SK-N-SH (cell line): ENCODE data around the gene PDE2A. TPM values are rescaled to one million over a fixed set of nuclear protein-coding genes. Genes with fewer than 3 reads are reported as not detected.

Source experiments
- CTCF ChIA-PET: fragments of 300-600, 350-600 bp; formaldehyde crosslinking; extraction: SDS; loops from one replicate; lab custom pipeline; 2021; lab: Yijun Ruan, JAX
- POLR2A ChIA-PET: fragments of 350-600 bp; sonication (Branson Sonifier 250); formaldehyde crosslinking; extraction: SDS; loops from one replicate; lab custom pipeline; 2020; ENCODE audit warnings: antibody characterized with exemption, inconsistent platforms; lab: Yijun Ruan, JAX
- DNase-seq: peaks from one replicate; pipeline ENCODE4 v3.0.0; 2012
- H2AFZ ChIP-seq: fragments of 200-600 bp; sonication (generic); 2 replicates; pipeline ENCODE4 v1.8.1; 2016; ENCODE audit warnings: antibody characterized with exemption, mild to moderate bottlenecking, low read depth
- H3F3A ChIP-seq: fragments of 200-600 bp; sonication (generic); replicated peaks from 2 replicates; pipeline ENCODE3; 2016; ENCODE audit warnings: antibody characterized with exemption, mild to moderate bottlenecking; ENCODE audit not compliant: insufficient read depth
- H3K27ac ChIP-seq, 2 experiments: fragments of 200-500 bp in 1 of 2; fragments of 200-600 bp in 1 of 2; sonication (Bioruptor generic) in 1 of 2; sonication (generic), shearing (Covaris generic) in 1 of 2; 2 replicates each; pipeline versions ENCODE4 v1.5.1 to v1.6.1; 2014 to 2016; ENCODE audit warnings: low read depth in 2 of 2, inconsistent platforms in 1 of 2, low read length in 1 of 2, mild to moderate bottlenecking in 1 of 2, mixed read lengths in 1 of 2
- H3K27me3 ChIP-seq: fragments of 200-600 bp; sonication (generic), shearing (Covaris generic); 2 replicates; pipeline ENCODE4 v1.6.1; 2016; ENCODE audit warnings: mixed run types; ENCODE audit not compliant: insufficient read depth
- H3K36me3 ChIP-seq, 2 experiments: fragments of 200-500 bp in 1 of 2; fragments of 200-600 bp in 1 of 2; sonication (Bioruptor generic) in 1 of 2; sonication (generic) in 1 of 2; replicated peaks in 1 of 2; 2 replicates each; pipeline versions ENCODE3 to v1.5.1; 2014 to 2016; ENCODE audit warnings: low read length in 1 of 2, mild to moderate bottlenecking in 1 of 2; ENCODE audit not compliant: insufficient read depth in 2 of 2, control insufficient read depth in 1 of 2
- H3K4me1 ChIP-seq, 2 experiments: fragments of 200-500 bp in 1 of 2; fragments of 200-600 bp in 1 of 2; sonication (Bioruptor generic) in 1 of 2; sonication (generic), shearing (Covaris generic) in 1 of 2; 2 replicates each; pipeline versions ENCODE4 v1.5.1 to v1.6.1; 2014 to 2016; ENCODE audit warnings: low read depth in 1 of 2, low read length in 1 of 2, mixed run types in 1 of 2; ENCODE audit not compliant: insufficient read depth in 2 of 2, control insufficient read depth in 1 of 2
- H3K4me2 ChIP-seq: fragments of 200-600 bp; sonication (generic), shearing (Covaris generic); 2 replicates; pipeline ENCODE4 v1.6.1; 2017; ENCODE audit warnings: mixed run types
- H3K4me3 ChIP-seq, 2 experiments: fragments of 200-500 bp in 1 of 2; fragments of 200-600 bp in 1 of 2; sonication (Bioruptor generic) in 1 of 2; sonication (generic), shearing (Covaris generic) in 1 of 2; 2 replicates each; pipeline versions ENCODE4 v1.5.1 to v1.8.1; 2014 to 2016; ENCODE audit warnings: low read depth in 2 of 2, inconsistent platforms in 1 of 2, low read length in 1 of 2, mild to moderate bottlenecking in 1 of 2, mixed read lengths in 1 of 2, moderate library complexity in 1 of 2
- H3K79me2 ChIP-seq: fragments of 200-600 bp; sonication (generic); 2 replicates; pipeline ENCODE4 v1.8.1; 2017; ENCODE audit warnings: mild to moderate bottlenecking; ENCODE audit not compliant: insufficient read depth
- H3K9ac ChIP-seq: fragments of 200-600 bp; sonication (generic); 2 replicates; pipeline ENCODE4 v1.6.1; 2017; ENCODE audit warnings: mixed run types
- H3K9me2 ChIP-seq: fragments of 200-600 bp; sonication (generic); 2 replicates; pipeline ENCODE4 v1.6.1; 2017; ENCODE audit warnings: mixed run types
- H3K9me3 ChIP-seq: fragments of 200-600 bp; sonication (generic); 2 replicates; pipeline ENCODE4 v1.6.1; 2017; ENCODE audit warnings: mixed run types, mild to moderate bottlenecking, moderate library complexity
- H4K20me1 ChIP-seq: fragments of 200-600 bp; sonication (generic); 2 replicates; pipeline ENCODE4 v1.6.1; 2017; ENCODE audit warnings: mild to moderate bottlenecking, mixed run types; ENCODE audit not compliant: insufficient read depth
- ELF1 ChIP-seq: IDR thresholded peaks from 2 replicates; pipeline ENCODE4 v1.4.0; 2012
- FOSL2 ChIP-seq: IDR thresholded peaks from 2 replicates; pipeline ENCODE4 v1.4.0; 2012; ENCODE audit warnings: low read depth, mild to moderate bottlenecking, moderate library complexity, borderline replicate concordance
- GATA2 ChIP-seq: sonication (generic); formaldehyde crosslinking; IDR thresholded peaks from 2 replicates; pipeline ENCODE4 v1.5.0; 2020; ENCODE audit warnings: mild to moderate bottlenecking, missing genetic modification reagents
- JUND ChIP-seq: IDR thresholded peaks from 2 replicates; pipeline ENCODE4 v1.4.0; 2012
- MAX ChIP-seq: IDR thresholded peaks from 2 replicates; pipeline ENCODE4 v1.4.0; 2012; ENCODE audit warnings: low read depth
- MXI1 ChIP-seq: IDR thresholded peaks from 2 replicates; pipeline ENCODE4 v1.6.1; 2012; ENCODE audit warnings: mild to moderate bottlenecking, low read depth, low read length, improper control_type of control experiment
- NFIC ChIP-seq: IDR thresholded peaks from 2 replicates; pipeline ENCODE4 v1.4.0; 2012; ENCODE audit warnings: borderline replicate concordance
- NRF1 ChIP-seq: IDR thresholded peaks from 2 replicates; pipeline ENCODE4 v1.6.1; 2012; ENCODE audit warnings: low read depth, mild to moderate bottlenecking, low read length
- RAD21 ChIP-seq: IDR thresholded peaks from 2 replicates; pipeline ENCODE4 v1.6.1; 2012; ENCODE audit warnings: mild to moderate bottlenecking, low read length
- SIN3A ChIP-seq: IDR thresholded peaks from 2 replicates; pipeline ENCODE4 v1.6.1; 2012; ENCODE audit warnings: low read depth, mild to moderate bottlenecking, low read length, moderate library complexity, borderline replicate concordance
- SMC3 ChIP-seq: IDR thresholded peaks from 2 replicates; pipeline ENCODE4 v1.6.1; 2012; ENCODE audit warnings: low read depth, low read length, improper control_type of control experiment
- TAF1 ChIP-seq: IDR thresholded peaks from 2 replicates; pipeline ENCODE4 v1.6.1; 2012; ENCODE audit warnings: low read depth, mild to moderate bottlenecking, low read length, moderate library complexity, borderline replicate concordance
- TCF12 ChIP-seq: IDR thresholded peaks from 2 replicates; pipeline ENCODE4 v1.4.0; 2012
- TEAD4 ChIP-seq: IDR thresholded peaks from 2 replicates; pipeline ENCODE4 v1.4.0; 2012; ENCODE audit warnings: mild to moderate bottlenecking, borderline replicate concordance; ENCODE audit not compliant: insufficient read depth
- YY1 ChIP-seq: IDR thresholded peaks from 2 replicates; pipeline ENCODE4 v1.4.0; 2012; ENCODE audit warnings: low read depth, mild to moderate bottlenecking
- WGBS: methylation state at CpG from one replicate; pipeline ENCODE4 v1.1.6; 2017; ENCODE audit warnings: low lambda C conversion rate; 5-methylcytosine and 5-hydroxymethylcytosine counted together
- polyA plus RNA-seq, 3 experiments: library from polyadenylated mRNA; depleted of rRNA; stranded (reverse); fragments of >200 nt; gene quantifications; 2 replicates each; pipeline ENCODE4 v1.2.3, GENCODE V29; 2012
- TF ChIP-seq, protein P1 (sequence below): IDR thresholded peaks from 2 replicates; pipeline ENCODE4; 2012
- TF ChIP-seq, protein P2 (sequence below): IDR thresholded peaks from 2 replicates; pipeline ENCODE4 v1.4.0; 2012; ENCODE audit warnings: low read depth, borderline replicate concordance

Gene PDE2A
- polyA plus RNA-seq, 1 of the 3 experiments (the other 2 are of a cell fraction): 0.43 TPM

GRCh38 chr11:72648384-72649136 is 25.7 kb downstream of the PDE2A start (continued):
- TF ChIP-seq YY1 (no peak), NFIC (no peak), TEAD4 (no peak), SMC3 (no peak), ELF1 (no peak), TCF12 (no peak), GATA2 (no peak), MXI1 (no peak)
- TF ChIP-seq, protein P1, sequence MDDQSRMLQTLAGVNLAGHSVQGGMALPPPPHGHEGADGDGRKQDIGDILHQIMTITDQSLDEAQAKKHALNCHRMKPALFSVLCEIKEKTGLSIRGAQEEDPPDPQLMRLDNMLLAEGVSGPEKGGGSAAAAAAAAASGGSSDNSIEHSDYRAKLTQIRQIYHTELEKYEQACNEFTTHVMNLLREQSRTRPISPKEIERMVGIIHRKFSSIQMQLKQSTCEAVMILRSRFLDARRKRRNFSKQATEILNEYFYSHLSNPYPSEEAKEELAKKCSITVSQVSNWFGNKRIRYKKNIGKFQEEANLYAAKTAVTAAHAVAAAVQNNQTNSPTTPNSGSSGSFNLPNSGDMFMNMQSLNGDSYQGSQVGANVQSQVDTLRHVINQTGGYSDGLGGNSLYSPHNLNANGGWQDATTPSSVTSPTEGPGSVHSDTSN: no peak

- H3K9me3 ChIP-seq: no peaks in the 10 kb centered on the region
- no peaks in the 10 kb centered on the region for H3K79me2 ChIP-seq
- 66% methylated on average over 4 of the region's 4 CpGs for WGBS
- H3K27me3 ChIP-seq: no peaks in the 10 kb centered on the region
- H3K36me3 ChIP-seq: no peaks in the 10 kb centered on the region
- H3K9ac ChIP-seq: no peak overlapping the region
- TF ChIP-seq TCF12 (no peak), RAD21 (no peak), TAF1 (no peak), JUND (no peak), FOSL2 (no peak), NRF1 (no peak), NFIC (no peak), SIN3A (no peak), MAX (no peak)
- TF ChIP-seq, protein P2, sequence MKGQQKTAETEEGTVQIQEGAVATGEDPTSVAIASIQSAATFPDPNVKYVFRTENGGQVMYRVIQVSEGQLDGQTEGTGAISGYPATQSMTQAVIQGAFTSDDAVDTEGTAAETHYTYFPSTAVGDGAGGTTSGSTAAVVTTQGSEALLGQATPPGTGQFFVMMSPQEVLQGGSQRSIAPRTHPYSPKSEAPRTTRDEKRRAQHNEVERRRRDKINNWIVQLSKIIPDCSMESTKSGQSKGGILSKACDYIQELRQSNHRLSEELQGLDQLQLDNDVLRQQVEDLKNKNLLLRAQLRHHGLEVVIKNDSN: no peak
- TF ChIP-seq, all 33 proteins: peak for 0
- Histone ChIP-seq H3K4me3 (no peak overlapping the region), H3K27ac (no peak overlapping the region), H3K9me2 (no peaks in the 10 kb centered on the region), H3K4me1 (peaks cover 5 to 18% of the 10 kb centered on the region in 2 experiments; a peak in 1 of 4 replicates), H3K4me2 (no peak overlapping the region), H2AFZ (no peak overlapping the region), H3F3A (no peaks in the 10 kb centered on the region), H4K20me1 (no peaks in the 10 kb centered on the region)
- ChIA-PET POLR2A (no interaction called here), CTCF (interaction anchor here (1.6 to 18.2 kb wide), 5 partner anchors 19 to 177 kb away, joined by 3 to 276 read pairs (median 7); no protein-coding TSS in a partner anchor)
- DNase-seq: no peak
These were observed 26.3 kb downstream of the PDE2A start for GRCh38 chr11:72647882-72648281.
